GM12878 (cell line): ENCODE measurements around the gene RASSF8. TPM values are rescaled to one million over a fixed set of nuclear protein-coding genes. Genes with fewer than 3 reads are reported as not detected.

ENCODE experiments used
- ATAC-seq: fragments of 200-7000 bp; cut with Tn5 transposase; 3 replicates; pipeline ENCODE4 v1.9.1; 2020; ENCODE audit warnings: mild to moderate bottlenecking, moderate library complexity
- BruUV-seq: library from RNA; stranded (reverse); fragments of 400-500 nt; replicated peaks from 2 replicates; lab custom pipeline; 2021; lab: Mats Ljungman, UMichigan
- CTCF ChIA-PET: fragments of 300-600 bp; sonication (Branson Sonifier 250); formaldehyde crosslinking; extraction: SDS; loops from one replicate; lab custom pipeline; 2021; ENCODE audit warnings: inconsistent platforms; lab: Yijun Ruan, JAX
- POLR2A ChIA-PET: fragments of 350-600 bp; formaldehyde crosslinking; extraction: SDS; loops from one replicate; lab custom pipeline; 2021; ENCODE audit warnings: inconsistent platforms; lab: Charles Lee
- RAD21 ChIA-PET: fragments of 300-600 bp; sonication (Branson Sonifier 250); formaldehyde crosslinking; loops from one replicate; lab custom pipeline; 2023; ENCODE audit warnings: antibody characterized with exemption; ENCODE audit not compliant: unreplicated experiment; lab: Charles Lee
- SMC1A ChIA-PET: fragments of 300-600 bp; sonication (Branson Sonifier 250); formaldehyde crosslinking; loops from one replicate; lab custom pipeline; 2023; ENCODE audit not compliant: unreplicated experiment, uncharacterized antibody; lab: Charles Lee
- DNase-seq: peaks from one replicate; pipeline ENCODE4 v3.0.0-alpha.2; 2011; ENCODE audit warnings: low read depth, low spot score
- FAIRE-seq: peaks from 3 replicates; lab custom pipeline; 2011; peaks lifted over from hg19 to GRCh38; lab: Jason Lieb, UNC
- H2AFZ ChIP-seq: 2 replicates; pipeline ENCODE4 v1.6.0; 2011; ENCODE audit warnings: low read depth, low read length, control low read depth; ENCODE audit not compliant: control insufficient read depth
- H3K27ac ChIP-seq: 2 replicates; pipeline ENCODE4 v1.5.1; 2011; ENCODE audit warnings: control low read depth; ENCODE audit not compliant: control insufficient read depth, insufficient read depth
- H3K27me3 ChIP-seq, 2 experiments: replicated peaks in 1 of 2; 2 replicates each; pipeline versions ENCODE4 v1.6.0 to v1.6.1; 2011; ENCODE audit warnings: low read length in 1 of 2; ENCODE audit not compliant: control insufficient read depth in 2 of 2, insufficient read depth in 2 of 2
- H3K36me3 ChIP-seq, 2 experiments: 2 replicates each; pipeline ENCODE4 v1.5.1; 2011; ENCODE audit warnings: low read length in 1 of 2; ENCODE audit not compliant: control insufficient read depth in 2 of 2, insufficient read depth in 2 of 2
- H3K4me1 ChIP-seq: 2 replicates; pipeline ENCODE4 v1.6.1; 2011; ENCODE audit warnings: mild to moderate bottlenecking, low read length, moderate library complexity, mixed read lengths; ENCODE audit not compliant: control insufficient read depth, insufficient read depth
- H3K4me2 ChIP-seq: 2 replicates; pipeline ENCODE4 v1.6.0; 2011; ENCODE audit warnings: control low read depth; ENCODE audit not compliant: control insufficient read depth, insufficient read depth
- H3K4me3 ChIP-seq: fragments of 200-600 bp; sonication (generic); 2 replicates; pipeline ENCODE4 v1.5.1; 2016
- H3K79me2 ChIP-seq: 2 replicates; pipeline ENCODE4 v1.6.0; 2011; ENCODE audit warnings: low read length; ENCODE audit not compliant: control insufficient read depth, insufficient read depth
- H3K9ac ChIP-seq: 2 replicates; pipeline ENCODE4 v1.8.0; 2011; ENCODE audit warnings: low read length, control low read depth, mixed read lengths; ENCODE audit not compliant: control insufficient read depth, insufficient read depth
- H3K9me3 ChIP-seq: replicated peaks from 3 replicates; pipeline ENCODE4 v1.5.1; 2011; ENCODE audit warnings: mild to moderate bottlenecking, low read length; ENCODE audit not compliant: control insufficient read depth, insufficient read depth
- H4K20me1 ChIP-seq: 2 replicates; pipeline ENCODE4 v1.6.0; 2011; ENCODE audit not compliant: control insufficient read depth, insufficient read depth
- ATF7 ChIP-seq: fragments of 450-650 bp; IDR thresholded peaks from 2 replicates; pipeline ENCODE4 v1.6.1; 2016; ENCODE audit warnings: low read depth, mild to moderate bottlenecking
- CHD4 ChIP-seq: fragments of 200-600 bp; sonication (generic); IDR thresholded peaks from 2 replicates; pipeline ENCODE4 v1.6.1; 2016; ENCODE audit warnings: mild to moderate bottlenecking
- CREB1 ChIP-seq: IDR thresholded peaks from 2 replicates; pipeline ENCODE4 v1.6.1; 2012; ENCODE audit warnings: low read depth, mild to moderate bottlenecking, inconsistent platforms
- CREM ChIP-seq: IDR thresholded peaks from 2 replicates; pipeline ENCODE4 v1.6.1; 2014; ENCODE audit warnings: antibody characterized with exemption, low read depth
- E2F8 ChIP-seq: fragments of 450-650 bp; IDR thresholded peaks from 2 replicates; pipeline ENCODE4 v1.6.1; 2018; ENCODE audit warnings: mild to moderate bottlenecking, low read depth, moderate library complexity; ENCODE audit not compliant: partially characterized antibody
- HCFC1 ChIP-seq: fragments of 150-350 bp; IDR thresholded peaks from 2 replicates; pipeline ENCODE4 v1.6.1; 2014; ENCODE audit warnings: low read length
- NFYA ChIP-seq: IDR thresholded peaks from 2 replicates; pipeline ENCODE4 v1.6.1; 2011; ENCODE audit warnings: low read depth, mild to moderate bottlenecking, low read length, improper control_type of control experiment, borderline replicate concordance
- PAX5 ChIP-seq: IDR thresholded peaks from 2 replicates; pipeline ENCODE4 v1.6.1; 2011; ENCODE audit warnings: low read depth, low read length, borderline replicate concordance
- POLR2A ChIP-seq: IDR thresholded peaks from 2 replicates; pipeline ENCODE4 v1.6.1; 2011; ENCODE audit warnings: low read depth, mild to moderate bottlenecking, low read length
- RAD21 ChIP-seq: IDR thresholded peaks from 2 replicates; pipeline ENCODE4 v1.6.1; 2011; ENCODE audit warnings: mild to moderate bottlenecking, low read depth, low read length, moderate library complexity; ENCODE audit not compliant: insufficient read depth
- SMARCA5 ChIP-seq: fragments of 450-650 bp; IDR thresholded peaks from 2 replicates; pipeline ENCODE4 v1.6.1; 2017; ENCODE audit warnings: mild to moderate bottlenecking
- whole genome bisulfite sequencing: methylation state at CpG from one replicate; pipeline ENCODE4 v1.1.6; 2016; ENCODE audit warnings: low lambda C conversion rate; ENCODE audit not compliant: insufficient replicate concordance, insufficient coverage; ENCODE audit errors: missing lambda C conversion rate; 5-methylcytosine and 5-hydroxymethylcytosine counted together
- in situ Hi-C: fragments of 300-500 bp; cut with MboI; formaldehyde crosslinking; loops from 9 replicates; pipeline ENCODE4 v1.14.3; 2018; ENCODE audit warnings: mixed read lengths
- intact Hi-C: fragments of 100-400 bp; cut with micrococcal nuclease; formaldehyde crosslinking; loops from one replicate; pipeline ENCODE4 v1.14.2; 2022; ENCODE audit not compliant: unreplicated experiment
- polyA plus RNA-seq, 11 experiments: library from polyadenylated mRNA; depleted of rRNA in 4 of 11; unstranded in 6 of 11; stranded (reverse) in 5 of 11; fragments of >200 nt; fragmentation: Nextera tagmentation in 4 of 11; fragmentation: Illumina TruSeq in 1 of 11; extraction: Ambion mirVana in 4 of 11; extraction: Trizol in 1 of 11; gene quantifications; 1 replicate in 1 of 11; 2 replicates in 10 of 11; pipeline versions ENCODE4 v1.2.1 to v1.2.3, GENCODE V29; 2011 to 2016; ENCODE audit warnings: inconsistent platforms in 2 of 11, missing spikeins in 2 of 11, low read depth in 1 of 11
- total RNA-seq, 4 experiments: library from RNA; depleted of rRNA in 3 of 4; stranded (reverse); fragments of >200 nt in 3 of 4; fragmentation: Illumina TruSeq in 1 of 4; extraction: Trizol in 1 of 4; gene quantifications; 2 replicates each; pipeline versions ENCODE4 v1.2.1 to v1.2.3, GENCODE V29; 2013 to 2021

The RASSF8 gene
- total and polyA plus RNA-seq, 10 of the 15 experiments (the other 5 are each of a cell fraction or from before 2014, with no cell fraction given): 0.06 to 0.18 (median 0.08) TPM; not detected in 6

GRCh38 chr12:25925064-25925463 lies 33.4 kb upstream of the RASSF8 start:
- RAD21 ChIA-PET: no interaction called here
- intact Hi-C loops: no loop called here

More at GRCh38 chr12:25925064-25925463, 33.4 kb upstream of the RASSF8 start:
- Histone ChIP-seq H3K4me1 (no peaks in the 10 kb centered on the region), H3K9me3 (no peaks in the 10 kb centered on the region), H3K27me3 (no peaks in the 10 kb centered on the region), H3K4me2 (no peak overlapping the region), H3K4me3 (no peak overlapping the region), H3K27ac (no peak overlapping the region), H3K36me3 (no peaks in the 10 kb centered on the region), H3K79me2 (no peaks in the 10 kb centered on the region), H3K9ac (no peak overlapping the region), H2AFZ (no peak overlapping the region), H4K20me1 (no peaks in the 10 kb centered on the region)
- ATAC-seq: no peak
- TF ChIP-seq CREB1 (no peak), PAX5 (no peak), CHD4 (no peak), NFYA (no peak), CREM (no peak), ATF7 (no peak), SMARCA5 (no peak), POLR2A (no peak), RAD21 (no peak), E2F8 (no peak), HCFC1 (no peak)
- DNase-seq: no peak
- ChIA-PET CTCF (no interaction called here), SMC1A (no interaction called here), POLR2A (no interaction called here)
- WGBS: 43% methylated on average over 6 of the region's 7 CpGs
- BruUV-seq: no TSS peak
- no peak for FAIRE-seq
- in situ Hi-C loops: no loop called here
